Liver (tissue), 3 donors: ENCODE results near the gene LPO.

Source experiments
- GABPA ChIP-seq, 2 donors: IDR thresholded peaks in 1 of 2; conservative IDR thresholded peaks in 1 of 2; 2 replicates each; pipeline ENCODE4 v1.6.1; 2016; ENCODE audit warnings: antibody characterized with exemption in 2 of 2, mild to moderate bottlenecking in 1 of 2, moderate library complexity in 1 of 2
- JUND ChIP-seq, 2 donors: IDR thresholded peaks; 2 replicates each; pipeline ENCODE4 v1.6.1; 2016; ENCODE audit warnings: antibody characterized with exemption in 2 of 2
- REST ChIP-seq: IDR thresholded peaks from 2 replicates; pipeline ENCODE4 v1.6.1; 2016; ENCODE audit warnings: antibody characterized with exemption, mild to moderate bottlenecking
- RXRA ChIP-seq, 2 donors: IDR thresholded peaks; 2 replicates each; pipeline ENCODE4 v1.6.1; 2017 to 2018; ENCODE audit warnings: antibody characterized with exemption in 2 of 2, mild to moderate bottlenecking in 1 of 2
- SP1 ChIP-seq: IDR thresholded peaks from 2 replicates; pipeline ENCODE4 v1.6.1; 2018; ENCODE audit warnings: antibody characterized with exemption, mild to moderate bottlenecking
- TAF1 ChIP-seq: conservative IDR thresholded peaks from 2 replicates; pipeline ENCODE4 v1.6.1; 2016; ENCODE audit warnings: antibody characterized with exemption, mild to moderate bottlenecking
- TF ChIP-seq, protein P1 (sequence below): fragments of 150-350 bp; IDR thresholded peaks from 2 replicates; pipeline ENCODE4 v1.5.1; 2017; ENCODE audit warnings: improper control_type of control experiment, low read depth, low read length; ENCODE audit not compliant: missing input control
- TF ChIP-seq, protein P2 (sequence below): IDR thresholded peaks from 2 replicates; pipeline ENCODE4 v1.6.1; 2016; ENCODE audit warnings: antibody characterized with exemption
- donor health status: healthy.
- donor health status: healthy.

- TF ChIP-seq, protein P1, sequence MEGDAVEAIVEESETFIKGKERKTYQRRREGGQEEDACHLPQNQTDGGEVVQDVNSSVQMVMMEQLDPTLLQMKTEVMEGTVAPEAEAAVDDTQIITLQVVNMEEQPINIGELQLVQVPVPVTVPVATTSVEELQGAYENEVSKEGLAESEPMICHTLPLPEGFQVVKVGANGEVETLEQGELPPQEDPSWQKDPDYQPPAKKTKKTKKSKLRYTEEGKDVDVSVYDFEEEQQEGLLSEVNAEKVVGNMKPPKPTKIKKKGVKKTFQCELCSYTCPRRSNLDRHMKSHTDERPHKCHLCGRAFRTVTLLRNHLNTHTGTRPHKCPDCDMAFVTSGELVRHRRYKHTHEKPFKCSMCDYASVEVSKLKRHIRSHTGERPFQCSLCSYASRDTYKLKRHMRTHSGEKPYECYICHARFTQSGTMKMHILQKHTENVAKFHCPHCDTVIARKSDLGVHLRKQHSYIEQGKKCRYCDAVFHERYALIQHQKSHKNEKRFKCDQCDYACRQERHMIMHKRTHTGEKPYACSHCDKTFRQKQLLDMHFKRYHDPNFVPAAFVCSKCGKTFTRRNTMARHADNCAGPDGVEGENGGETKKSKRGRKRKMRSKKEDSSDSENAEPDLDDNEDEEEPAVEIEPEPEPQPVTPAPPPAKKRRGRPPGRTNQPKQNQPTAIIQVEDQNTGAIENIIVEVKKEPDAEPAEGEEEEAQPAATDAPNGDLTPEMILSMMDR: no peak
- TF ChIP-seq TAF1 (no peak), GABPA (IDR thresholded peaks at IDR 0.05 in 1 of 2, conservative IDR thresholded peaks at IDR 0.05 in 1 of 2) (no peak), REST (no peak), SP1 (no peak), JUND (IDR thresholded peaks at IDR 0.05) (no peak), RXRA (IDR thresholded peaks at IDR 0.05) (no peak)
- TF ChIP-seq, protein P2, sequence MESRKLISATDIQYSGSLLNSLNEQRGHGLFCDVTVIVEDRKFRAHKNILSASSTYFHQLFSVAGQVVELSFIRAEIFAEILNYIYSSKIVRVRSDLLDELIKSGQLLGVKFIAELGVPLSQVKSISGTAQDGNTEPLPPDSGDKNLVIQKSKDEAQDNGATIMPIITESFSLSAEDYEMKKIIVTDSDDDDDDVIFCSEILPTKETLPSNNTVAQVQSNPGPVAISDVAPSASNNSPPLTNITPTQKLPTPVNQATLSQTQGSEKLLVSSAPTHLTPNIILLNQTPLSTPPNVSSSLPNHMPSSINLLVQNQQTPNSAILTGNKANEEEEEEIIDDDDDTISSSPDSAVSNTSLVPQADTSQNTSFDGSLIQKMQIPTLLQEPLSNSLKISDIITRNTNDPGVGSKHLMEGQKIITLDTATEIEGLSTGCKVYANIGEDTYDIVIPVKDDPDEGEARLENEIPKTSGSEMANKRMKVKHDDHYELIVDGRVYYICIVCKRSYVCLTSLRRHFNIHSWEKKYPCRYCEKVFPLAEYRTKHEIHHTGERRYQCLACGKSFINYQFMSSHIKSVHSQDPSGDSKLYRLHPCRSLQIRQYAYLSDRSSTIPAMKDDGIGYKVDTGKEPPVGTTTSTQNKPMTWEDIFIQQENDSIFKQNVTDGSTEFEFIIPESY: no peak
Observed at GRCh38 chr17:58264407-58265103, 26.2 kb downstream of the LPO start.
